Astrocyte of the cerebellum (primary cell): ENCODE data around the gene STK40.

Experiments used
- DNase-seq: peaks from one replicate; pipeline ENCODE4 v3.0.0-alpha.2; 2011; ENCODE audit warnings: low read depth
- H3K4me3 ChIP-seq: 2 replicates; pipeline ENCODE4 v1.5.1; 2011; ENCODE audit warnings: mild to moderate bottlenecking, low read depth, low read length, moderate library complexity
- in situ Hi-C: cut with HindIII; loops from 2 replicates; pipeline ENCODE4 v1.10.0; 2017; ENCODE audit warnings: low sequenced_read_pairs
- TF ChIP-seq, protein P1 (sequence below): IDR thresholded peaks from 2 replicates; pipeline ENCODE4 v1.5.1; 2012; ENCODE audit warnings: low read length, low read depth, moderate library complexity, mild to moderate bottlenecking; ENCODE audit errors: missing control alignments

STK40 gene

DNA sequence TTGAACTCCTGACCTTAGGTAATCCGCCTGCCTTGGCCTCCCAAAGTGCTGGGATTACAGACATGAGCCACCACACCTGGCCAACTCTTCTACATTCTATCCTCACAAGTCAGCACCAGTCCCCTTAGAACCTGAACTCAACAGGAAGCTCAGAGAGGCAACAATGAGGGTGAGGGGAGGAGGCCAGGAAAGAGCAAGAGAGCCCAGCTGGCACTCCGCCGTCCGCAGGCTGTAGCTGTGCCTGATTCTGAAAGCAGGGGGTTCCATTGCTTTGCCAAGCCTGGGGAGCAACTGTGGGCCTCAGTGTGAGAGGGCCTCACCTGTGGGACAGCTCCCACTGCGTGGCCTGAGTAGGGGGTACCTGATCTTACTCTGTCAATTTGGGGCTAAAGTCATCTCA is 18.7 kb downstream of the STK40 start:
- TF ChIP-seq, protein P1, sequence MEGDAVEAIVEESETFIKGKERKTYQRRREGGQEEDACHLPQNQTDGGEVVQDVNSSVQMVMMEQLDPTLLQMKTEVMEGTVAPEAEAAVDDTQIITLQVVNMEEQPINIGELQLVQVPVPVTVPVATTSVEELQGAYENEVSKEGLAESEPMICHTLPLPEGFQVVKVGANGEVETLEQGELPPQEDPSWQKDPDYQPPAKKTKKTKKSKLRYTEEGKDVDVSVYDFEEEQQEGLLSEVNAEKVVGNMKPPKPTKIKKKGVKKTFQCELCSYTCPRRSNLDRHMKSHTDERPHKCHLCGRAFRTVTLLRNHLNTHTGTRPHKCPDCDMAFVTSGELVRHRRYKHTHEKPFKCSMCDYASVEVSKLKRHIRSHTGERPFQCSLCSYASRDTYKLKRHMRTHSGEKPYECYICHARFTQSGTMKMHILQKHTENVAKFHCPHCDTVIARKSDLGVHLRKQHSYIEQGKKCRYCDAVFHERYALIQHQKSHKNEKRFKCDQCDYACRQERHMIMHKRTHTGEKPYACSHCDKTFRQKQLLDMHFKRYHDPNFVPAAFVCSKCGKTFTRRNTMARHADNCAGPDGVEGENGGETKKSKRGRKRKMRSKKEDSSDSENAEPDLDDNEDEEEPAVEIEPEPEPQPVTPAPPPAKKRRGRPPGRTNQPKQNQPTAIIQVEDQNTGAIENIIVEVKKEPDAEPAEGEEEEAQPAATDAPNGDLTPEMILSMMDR: no peak
- H3K4me3 ChIP-seq: no peak overlapping the region

DNA sequence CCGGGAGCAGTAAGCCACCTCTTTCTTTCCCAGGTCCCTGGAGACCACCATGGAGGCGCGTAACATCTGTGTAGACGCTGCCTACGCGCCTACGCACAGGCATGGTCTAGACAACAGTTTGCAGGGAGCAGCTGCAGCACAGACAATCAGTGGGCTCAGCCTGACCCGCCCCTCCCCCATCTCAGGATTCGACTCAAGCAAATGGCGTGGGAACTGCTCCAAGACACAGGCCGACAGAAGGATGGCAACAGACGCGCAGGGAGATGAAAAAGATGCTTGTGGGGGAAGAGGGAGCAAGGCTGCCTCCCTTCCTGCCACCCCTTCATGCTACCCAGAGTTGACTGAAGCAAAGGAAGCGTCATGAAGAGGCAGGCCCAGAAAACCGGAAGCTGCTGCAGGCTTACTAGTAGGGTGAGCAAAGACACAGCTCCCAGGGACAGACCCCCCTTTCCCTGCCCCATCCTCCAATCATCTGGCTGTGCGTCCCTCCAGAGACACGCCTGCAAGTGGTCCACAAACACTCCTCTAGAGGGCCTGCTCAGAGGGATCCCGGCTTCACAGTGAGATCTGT is 19.5 kb downstream of the STK40 start:
- TF ChIP-seq, protein P1: peak; percentile 21
- DNase-seq: no peak
- no peak overlapping the region for H3K4me3 ChIP-seq
- in situ Hi-C loops: no loop called here

More for the DNA sequence above, 18.7 kb downstream of the STK40 start:
- in situ Hi-C loops: no loop called here
- DNase-seq: no peak

DNA sequence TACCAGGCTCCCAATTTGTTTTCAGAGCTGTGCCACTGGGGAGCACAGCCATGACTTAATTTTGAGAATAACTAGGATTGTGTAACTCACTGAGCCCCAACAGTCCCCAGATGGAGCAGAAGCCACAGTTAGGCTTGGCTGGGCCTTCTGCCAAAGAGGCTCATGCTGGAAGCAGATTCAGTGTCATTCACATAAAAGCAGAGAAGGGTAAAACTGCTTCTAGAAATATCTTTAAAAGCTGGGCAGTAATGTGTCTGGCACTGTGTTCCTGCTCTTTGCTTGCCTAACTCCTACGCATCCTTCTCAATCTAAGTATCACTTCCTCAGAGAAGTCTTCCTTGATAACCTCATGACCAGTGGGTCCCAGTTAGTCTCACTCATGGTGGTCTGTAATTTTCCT is 20.3 kb downstream of the STK40 start:
- in situ Hi-C loops: no loop called here
- no peak for DNase-seq
- no peak overlapping the region for H3K4me3 ChIP-seq
- TF ChIP-seq, protein P1: no peak

GRCh38 chr1:36359911-36360550 is 25.7 kb downstream of the STK40 start:
- no peak overlapping the region for H3K4me3 ChIP-seq
- DNase-seq: no peak
- in situ Hi-C loops: no loop called here
- TF ChIP-seq, protein P1: no peak

DNA sequence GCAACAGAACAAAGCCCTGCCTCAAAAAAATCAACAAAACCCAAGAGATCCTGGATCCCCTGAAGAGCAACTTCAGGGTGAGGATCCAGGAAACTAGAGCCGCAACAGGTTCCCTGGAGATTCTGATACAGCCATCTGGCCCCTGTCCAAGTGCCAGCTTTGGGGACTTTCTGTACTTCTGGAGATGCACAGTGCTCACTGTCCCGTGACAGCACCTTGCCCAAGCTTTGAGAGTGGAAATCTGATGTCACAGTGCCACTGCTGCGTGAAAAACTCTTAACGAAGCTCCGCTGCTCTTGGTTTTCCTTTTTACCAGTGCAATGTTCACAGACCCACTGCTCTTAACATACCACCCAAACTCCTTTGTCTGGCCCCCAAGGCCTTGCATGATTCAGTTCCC is 26.3 kb downstream of the STK40 start:
- in situ Hi-C loops: no loop called here
- TF ChIP-seq, protein P1: no peak
- DNase-seq: no peak
- H3K4me3 ChIP-seq: no peak overlapping the region

DNA sequence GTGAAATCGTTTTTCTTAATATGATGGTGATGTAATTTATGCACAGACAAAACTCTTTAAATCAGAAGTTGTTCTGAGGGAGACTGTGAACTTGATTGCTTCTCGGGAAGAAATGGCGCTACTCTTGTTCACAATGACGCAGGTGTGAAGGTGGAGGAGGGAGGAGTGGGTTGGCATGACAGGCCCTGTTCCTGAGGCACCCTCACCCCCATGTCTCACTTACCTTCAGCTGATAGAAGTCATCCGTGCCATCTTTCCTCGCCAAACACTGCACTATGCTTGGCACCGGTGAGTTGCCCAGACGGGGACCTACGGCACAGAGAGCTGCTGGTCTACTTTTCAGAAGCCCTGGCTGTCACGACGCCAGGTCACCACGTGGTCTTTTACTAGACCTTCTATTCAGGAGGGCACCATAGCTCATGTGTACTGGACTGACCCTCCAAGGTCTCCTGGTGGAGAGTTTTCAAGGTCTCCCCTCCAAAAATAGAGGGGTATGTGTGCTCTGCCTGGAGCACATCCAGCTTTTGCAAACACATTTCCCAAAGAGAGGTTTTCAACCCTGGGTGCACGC is 27.1 kb downstream of the STK40 start:
- no peak for DNase-seq
- H3K4me3 ChIP-seq: no peak overlapping the region
- in situ Hi-C loops: no loop called here
- TF ChIP-seq, protein P1: no peak
